G401 (cell line): ENCODE results near the gene PACRG. TPM values are rescaled to one million over a fixed set of nuclear protein-coding genes. Genes with fewer than 3 reads are reported as not detected.
A peak's percentile ranks its signal among the peaks of the same experiment; 100 is the strongest.

Experiments
- DNase-seq: peaks from one replicate; pipeline ENCODE4 v3.0.0-alpha.2; 2015; ENCODE audit warnings: low spot score
- in situ Hi-C: cut with HindIII; loops from 2 replicates; pipeline ENCODE4 v1.10.0; 2016; ENCODE audit warnings: low sequenced_read_pairs, mixed read lengths
- total RNA-seq: library from RNA; depleted of rRNA; stranded (reverse); fragments of >200 nt; shearing (Covaris generic); gene quantifications from 2 replicates; pipeline ENCODE4 v1.2.3, GENCODE V29; 2014

The PACRG gene
- total RNA-seq, 1 experiment from 2014 or later: not detected

DNA sequence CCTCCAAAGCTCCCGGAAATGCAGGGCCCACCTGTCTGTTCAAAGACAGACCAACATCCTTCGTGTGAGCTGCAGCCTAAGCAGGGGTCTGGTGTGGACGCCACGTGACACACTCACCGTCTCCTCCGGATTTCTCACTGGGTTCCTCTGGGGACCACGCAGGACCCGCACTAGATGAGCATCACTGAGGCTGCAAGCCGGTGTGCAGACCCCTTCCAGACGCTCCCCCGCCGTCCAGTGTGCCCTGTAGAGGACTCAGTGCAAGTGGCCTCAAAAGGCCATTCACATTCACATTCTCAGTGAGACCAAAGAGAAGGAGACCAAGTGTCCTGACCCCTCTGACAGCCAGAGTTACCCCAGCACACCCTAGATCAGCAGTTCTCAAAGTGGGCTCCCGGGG lies 595.5 kb downstream of the PACRG start:
- DNase-seq: no peak
- in situ Hi-C loops: no loop called here

DNA sequence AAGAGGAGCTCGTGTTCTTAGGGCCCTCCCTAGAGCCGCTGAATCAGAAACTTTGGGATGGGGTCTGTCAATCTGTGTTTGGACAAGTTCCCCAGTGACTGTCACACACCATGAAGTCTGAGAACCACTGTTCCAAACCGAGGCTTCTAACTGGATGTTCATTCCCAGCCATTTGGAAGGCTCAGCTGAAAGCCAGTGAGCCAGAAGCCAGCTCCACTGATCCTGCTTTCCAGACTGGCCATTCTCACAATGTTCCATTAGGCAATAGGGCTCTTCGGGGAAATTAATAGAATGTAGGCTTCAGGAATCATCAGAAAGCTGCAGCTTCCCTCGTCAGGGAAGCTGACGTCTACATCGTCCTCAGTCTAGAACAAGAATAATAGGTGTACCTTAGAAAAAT lies 595.9 kb downstream of the PACRG start:
- no peak for DNase-seq
- in situ Hi-C loops: no loop called here

DNA sequence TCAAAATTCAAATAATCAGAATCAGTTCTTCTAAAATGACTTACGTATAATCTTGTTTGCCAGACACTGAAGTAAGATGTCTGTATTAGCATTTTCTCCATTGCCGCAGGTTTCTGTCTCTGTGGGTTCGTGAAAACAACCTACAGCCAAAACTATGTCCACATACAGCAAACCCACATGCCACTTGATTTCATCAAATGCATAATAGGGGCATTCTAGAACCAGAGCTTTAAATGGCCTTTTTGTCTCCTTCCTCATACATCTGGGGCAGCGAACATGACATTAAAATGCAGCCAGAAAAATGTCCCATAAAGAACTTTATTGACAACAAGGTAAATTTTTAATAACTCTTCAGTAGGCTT lies 596.5 kb downstream of the PACRG start:
- in situ Hi-C loops: no loop called here
- no peak for DNase-seq

DNA sequence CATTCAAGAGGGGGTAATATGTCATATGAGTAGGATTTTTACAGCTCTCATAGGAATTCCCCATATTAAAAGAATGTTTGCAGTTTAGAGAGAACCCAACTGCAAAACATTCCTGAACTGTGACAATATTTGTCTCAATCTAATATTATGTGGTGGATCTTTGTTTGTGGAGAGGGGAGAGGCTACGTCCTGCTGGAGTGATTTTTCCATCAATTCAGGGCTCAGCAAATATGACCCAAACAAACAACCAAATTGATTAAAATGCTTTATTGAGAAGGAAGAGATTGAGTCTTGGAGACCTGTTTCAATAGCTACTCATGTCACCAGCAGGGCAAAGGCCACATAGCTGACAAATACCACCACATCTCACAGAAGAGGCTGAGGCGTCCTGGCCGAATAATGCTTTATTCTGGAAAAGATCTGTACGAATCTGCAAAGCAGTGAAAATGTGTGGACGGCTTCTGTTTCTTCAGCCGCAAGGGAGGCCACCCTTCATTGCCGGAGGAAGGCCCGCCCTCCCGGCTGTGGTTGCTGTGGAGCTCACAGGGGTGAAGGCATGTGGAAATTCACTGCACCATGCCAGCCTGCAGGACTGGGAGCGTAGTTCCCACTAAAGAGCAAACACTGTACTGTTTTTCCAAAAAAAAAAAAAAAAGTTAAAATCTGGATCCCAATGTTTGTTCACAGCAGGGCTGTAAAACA lies 597.1 kb downstream of the PACRG start:
- in situ Hi-C loops: no loop called here
- peak; percentile 27 for DNase-seq

DNA sequence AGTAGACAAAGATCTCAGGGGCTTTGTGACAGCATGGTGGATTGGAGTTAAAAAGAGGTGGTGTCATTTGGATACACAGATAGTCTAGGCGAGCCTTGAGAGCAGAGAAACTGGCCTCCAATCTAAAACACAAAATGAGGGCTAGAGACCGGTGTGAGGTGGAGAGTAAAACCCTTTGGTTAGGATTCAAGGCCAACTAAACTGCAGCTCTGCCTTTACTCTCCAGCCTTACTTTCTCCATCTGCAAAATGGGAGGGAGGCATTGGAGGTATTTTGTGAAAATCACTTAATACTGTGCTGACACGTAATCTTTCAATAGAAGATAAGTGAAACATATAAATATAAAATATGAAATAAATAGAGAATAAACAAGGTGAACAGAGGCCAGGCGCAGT lies 597.6 kb downstream of the PACRG start:
- in situ Hi-C loops: no loop called here
- no peak for DNase-seq

DNA sequence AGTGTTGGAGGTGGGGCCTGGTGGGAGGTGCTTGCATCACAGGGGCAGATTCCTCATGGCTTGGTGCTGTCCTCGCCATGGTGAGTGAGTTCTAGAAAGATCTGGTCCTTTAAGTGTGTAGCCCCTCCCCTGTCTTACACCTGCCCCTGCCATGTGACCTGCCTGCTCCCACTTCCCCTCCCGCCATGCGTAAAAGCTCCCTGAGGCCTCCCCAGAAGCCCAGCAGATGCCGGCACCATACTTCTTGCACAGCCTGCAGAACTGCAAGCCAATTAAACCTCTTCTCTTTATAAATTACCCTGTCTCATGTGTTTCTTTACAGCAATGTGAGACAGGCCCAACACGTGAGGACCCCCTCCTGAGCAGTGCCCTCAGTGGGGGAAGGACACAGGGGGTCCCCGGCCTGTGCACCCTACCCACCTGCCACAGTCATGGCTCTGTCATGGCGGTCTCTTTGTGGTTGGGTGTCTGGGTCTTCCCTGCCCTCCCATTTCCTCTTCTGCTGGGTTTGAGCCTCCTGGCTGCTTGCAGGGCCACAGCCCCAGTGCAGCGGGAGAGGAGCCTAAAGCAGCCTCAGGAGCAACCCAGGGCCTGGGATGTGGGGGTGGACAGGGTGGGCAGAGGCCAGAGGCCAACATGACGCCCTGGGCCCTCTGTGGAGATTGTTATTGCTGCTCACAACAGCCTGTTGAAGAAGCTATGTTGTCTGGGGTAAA lies 599.5 kb downstream of the PACRG start:
- DNase-seq: no peak
- in situ Hi-C loops: no loop called here

DNA sequence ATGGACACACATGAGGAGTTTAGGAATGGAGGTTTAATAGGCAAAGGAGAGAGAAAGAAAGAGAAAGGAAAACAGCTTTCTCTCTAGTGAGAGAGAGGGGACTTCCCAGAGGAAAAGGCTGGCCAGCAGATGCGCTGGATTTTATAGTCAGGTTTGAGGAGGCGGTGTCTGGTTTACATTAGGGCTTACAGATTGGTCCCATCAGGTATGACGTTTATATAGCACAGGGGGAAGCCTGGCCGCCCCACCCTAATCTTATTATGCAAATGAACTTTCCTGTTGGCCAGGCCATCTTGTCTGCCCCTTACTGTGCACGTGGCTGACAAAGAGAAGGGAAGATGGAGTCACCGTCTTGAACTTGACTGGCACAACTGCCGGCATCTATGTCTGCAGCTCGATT lies 600.1 kb downstream of the PACRG start:
- DNase-seq: no peak
- in situ Hi-C loops: no loop called here

DNA sequence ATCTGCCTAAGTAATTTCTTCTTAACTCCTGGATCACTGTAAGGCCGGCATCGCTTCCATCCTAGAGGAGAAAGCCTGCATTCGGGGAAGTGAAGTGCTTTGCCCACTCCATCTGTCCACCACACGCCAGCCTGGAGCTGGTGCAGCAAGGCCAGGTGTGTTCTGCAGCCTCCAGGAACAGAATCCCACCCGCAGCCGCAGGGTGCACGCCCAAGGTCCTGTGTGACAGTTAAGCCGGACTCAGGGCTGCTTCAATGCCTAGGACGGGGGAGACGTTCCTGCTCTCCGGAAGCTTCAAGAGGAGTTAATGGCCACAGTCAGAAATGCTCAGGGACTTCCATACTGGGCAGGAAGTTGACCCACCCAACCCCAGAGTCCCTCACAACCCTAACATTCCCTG lies 600.6 kb downstream of the PACRG start:
- no peak for DNase-seq
- in situ Hi-C loops: no loop called here

DNA sequence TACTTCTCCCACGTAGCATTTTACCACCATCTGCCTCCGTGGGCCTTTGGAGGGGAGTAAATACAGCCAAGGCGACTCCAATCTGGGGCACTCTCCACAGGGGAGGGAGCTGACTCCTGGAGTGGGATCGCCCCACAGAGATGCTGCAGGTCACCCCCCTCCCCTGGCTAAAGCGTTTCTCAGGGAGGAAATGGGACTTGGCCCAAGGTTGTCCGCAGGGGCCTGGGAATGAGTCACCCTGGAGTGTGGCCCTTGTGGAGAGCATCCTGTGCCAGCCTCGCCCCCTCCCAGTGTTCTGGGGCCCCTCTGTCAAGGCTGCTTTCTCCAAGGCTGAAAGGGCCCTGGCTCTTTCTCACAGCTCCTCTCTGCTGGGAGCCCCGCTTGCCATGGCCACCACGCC lies 602.2 kb downstream of the PACRG start:
- peak; percentile 20 for DNase-seq
- in situ Hi-C loops: no loop called here

DNA sequence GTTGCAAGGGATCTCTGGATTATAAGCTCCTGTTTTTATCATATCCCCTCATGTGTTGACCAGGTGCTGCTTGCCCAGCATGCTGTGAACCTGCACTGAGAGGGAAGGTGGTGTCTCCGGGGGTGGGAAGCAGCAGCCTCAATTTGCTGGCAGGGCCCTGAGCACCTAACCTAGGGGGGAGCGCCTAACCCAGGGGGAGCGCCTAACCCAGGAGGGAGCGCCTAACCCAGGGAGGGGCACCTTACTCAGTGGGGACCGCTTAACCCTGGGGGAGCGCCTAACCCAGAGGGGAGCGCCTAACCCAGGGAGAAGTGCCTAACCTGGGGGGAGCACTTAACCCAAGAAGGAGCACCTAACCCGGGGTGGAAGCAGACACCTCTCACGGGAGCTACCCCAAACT lies 603.5 kb downstream of the PACRG start:
- in situ Hi-C loops: no loop called here
- DNase-seq: no peak

DNA sequence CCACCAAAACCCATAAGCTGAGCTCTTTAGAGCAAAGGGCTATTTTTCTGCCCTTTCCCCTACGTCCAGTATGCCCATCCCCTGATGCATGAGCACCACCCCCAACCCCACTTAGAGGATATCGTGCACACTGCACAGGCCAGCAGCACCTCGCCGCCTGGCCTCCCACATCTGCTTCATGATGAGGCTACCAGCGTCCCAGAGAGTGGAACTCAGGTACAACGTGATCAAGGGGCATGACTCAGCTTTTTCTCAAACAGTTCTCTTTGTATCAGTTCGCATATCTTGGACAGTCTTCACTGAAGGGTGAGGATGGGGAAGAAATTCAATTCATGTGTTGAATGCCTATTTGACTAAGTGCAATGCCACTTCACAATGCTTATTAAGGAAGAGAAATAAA lies 604.8 kb downstream of the PACRG start:
- in situ Hi-C loops: no loop called here
- no peak for DNase-seq

DNA sequence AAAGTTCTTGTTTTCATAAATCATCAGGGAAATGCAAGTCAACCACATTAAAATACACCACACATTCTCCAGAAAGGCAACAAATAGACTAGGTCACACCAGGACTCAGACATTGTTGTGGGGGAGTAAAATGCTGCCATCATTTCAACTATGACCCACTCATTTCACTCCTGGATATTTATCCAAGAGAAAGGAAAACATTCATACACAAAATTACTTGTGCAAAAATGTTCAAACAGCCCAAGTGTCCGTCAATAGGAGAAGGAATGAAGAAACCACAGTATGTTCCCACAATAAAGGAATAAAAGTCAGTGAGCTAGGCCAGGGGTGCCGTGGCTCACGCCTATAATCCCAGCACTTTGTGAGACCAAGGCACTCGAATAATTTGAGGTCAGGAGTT lies 605.3 kb downstream of the PACRG start:
- no peak for DNase-seq
- in situ Hi-C loops: no loop called here

DNA sequence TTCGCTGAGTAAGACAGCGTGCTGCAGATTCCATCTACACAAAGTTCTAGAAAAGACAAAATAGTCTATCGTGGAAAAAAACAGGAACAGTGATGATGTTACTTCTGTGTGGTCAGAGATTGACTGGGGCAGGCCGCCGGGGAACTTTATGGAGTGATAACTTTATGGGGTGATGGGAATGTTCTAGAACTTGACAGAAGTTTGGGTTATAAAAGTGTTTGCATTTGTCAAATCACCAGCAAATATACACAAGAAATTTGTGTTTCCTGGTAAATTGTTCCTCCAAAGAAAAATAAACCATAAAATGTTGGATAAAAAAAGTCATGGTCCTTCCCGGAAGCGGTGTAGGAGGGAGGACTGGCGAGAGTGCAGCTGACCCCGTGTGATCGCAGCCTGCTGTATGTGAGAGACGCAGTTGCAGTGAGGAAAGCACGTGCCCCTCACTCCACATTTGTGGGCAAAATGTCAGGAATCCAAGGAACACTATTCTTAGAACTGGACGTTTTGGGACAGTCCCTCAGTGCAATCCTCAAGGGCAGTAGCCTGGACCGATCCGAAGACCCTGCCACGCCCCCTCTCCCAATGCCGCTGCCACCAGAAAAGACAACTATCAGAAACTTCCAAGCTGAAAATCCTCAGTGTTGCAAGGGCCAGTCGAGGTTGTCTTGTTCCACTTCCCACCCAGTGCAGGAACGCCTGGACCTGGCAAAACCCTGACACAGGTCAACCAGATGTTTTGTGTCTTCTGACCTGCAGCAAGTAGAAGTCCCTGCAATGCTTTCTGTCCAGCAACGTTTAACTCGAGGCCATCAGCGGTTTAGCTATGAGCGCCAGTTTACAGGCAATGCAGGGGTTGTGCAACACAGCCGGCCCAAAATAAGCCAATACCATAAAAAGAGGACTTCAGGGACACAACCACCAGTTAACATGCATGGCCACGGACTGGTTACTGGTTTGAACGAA lies 606.2 kb downstream of the PACRG start:
- in situ Hi-C loops: no loop called here

DNA sequence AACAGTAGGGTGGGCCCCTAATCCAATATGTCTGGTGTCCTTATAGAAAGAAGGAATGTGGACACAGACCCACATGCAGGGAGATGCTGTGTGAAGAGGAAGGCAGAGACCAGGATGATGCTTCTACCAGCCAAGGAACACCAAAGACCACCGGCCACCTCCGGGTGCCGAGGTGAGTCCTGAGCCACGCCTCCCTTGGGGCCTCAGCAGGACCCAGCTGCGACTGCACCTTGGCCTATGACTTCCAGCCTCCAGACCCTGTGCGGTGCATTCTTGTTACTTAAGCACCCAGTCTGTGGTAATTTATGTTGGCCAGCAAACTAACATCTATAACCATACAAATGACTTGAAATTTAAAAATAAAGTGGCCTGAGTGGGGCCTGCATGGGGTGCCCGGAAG lies 607.3 kb downstream of the PACRG start:
- in situ Hi-C loops: no loop called here
- DNase-seq: no peak

More for the DNA sequence above, 606.2 kb downstream of the PACRG start:
- DNase-seq: no peak

DNA sequence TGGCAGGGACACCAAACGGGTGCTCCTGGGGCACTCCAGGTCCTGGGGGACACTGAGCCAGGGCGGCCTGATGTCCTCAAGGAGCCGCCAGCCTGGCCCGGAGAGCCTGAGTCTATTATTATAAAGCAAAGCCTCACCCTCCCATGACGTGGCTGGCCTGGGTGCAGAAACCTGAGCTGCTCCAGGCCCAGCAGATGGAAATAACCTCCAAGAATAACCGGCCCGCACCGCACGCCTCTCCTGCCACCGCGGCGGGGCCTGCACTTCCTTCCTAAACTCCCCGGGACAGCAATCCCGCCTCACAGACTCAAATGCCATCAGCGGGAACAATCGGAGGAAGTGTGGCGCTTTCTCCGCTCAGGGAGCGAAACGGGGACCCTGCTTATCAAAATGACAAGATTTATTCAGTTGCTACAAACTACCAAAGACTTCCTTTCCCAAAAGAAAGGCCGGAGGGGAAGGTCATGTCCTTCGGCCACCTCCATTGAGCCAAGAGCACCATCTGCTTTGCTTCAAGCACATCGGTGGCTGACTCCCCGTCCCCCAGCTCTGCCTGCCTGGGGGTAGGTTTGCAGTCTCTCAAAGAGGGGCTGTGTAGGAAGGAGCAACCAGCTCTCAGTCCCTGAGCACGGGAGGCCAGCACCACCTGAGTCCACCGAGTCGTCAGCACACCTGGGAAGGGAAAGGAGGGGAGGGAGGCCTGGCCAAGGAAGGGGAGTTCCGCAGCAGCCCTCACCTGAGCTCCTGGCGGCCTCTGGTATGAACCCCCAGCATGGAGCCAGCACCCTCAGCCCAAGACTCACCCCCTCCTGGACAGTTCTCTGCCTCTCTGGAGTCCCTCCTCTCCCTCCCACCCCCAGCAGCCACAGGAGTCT lies 608.1 kb downstream of the PACRG start:
- in situ Hi-C loops: no loop called here
- no peak for DNase-seq

DNA sequence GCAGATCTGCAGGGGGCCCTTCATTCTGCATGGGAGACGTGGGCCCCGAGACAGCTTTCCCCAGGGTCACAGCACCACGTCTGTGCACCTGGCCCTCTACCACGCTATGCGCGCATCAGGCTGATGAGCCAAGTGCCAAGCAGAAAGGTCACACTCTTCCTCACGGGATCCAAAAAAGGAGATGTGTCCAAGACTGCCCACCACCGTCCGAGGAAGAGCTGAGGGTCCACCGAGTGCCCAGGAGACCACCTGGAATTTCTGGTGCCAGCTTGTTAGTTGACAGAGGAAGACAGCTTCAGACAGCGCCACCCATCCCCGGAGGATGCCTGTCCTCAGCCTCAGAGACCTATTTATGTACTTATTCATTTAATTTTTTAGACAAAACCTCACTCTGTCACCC lies 609.2 kb downstream of the PACRG start:
- no peak for DNase-seq
- in situ Hi-C loops: no loop called here

DNA sequence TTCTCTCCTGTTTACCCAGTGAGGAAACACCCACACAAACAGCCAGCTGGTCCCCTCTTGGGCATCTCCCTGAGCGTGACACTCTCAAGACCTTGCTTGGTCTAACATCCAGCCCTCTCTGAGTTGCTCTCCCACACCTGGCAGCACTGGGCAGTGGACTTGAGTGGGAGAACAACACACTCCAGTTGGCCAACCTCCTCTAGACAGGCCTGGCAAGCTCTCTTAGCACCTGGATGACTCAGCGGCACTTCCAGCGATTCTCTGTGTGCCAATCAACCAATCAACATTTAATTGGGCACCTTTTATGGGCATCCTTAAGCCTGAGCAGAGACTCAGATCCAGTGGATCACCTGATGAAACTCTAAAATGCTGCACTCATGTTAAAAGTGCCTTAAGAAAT lies 610.2 kb downstream of the PACRG start:
- in situ Hi-C loops: no loop called here
- DNase-seq: no peak

DNA sequence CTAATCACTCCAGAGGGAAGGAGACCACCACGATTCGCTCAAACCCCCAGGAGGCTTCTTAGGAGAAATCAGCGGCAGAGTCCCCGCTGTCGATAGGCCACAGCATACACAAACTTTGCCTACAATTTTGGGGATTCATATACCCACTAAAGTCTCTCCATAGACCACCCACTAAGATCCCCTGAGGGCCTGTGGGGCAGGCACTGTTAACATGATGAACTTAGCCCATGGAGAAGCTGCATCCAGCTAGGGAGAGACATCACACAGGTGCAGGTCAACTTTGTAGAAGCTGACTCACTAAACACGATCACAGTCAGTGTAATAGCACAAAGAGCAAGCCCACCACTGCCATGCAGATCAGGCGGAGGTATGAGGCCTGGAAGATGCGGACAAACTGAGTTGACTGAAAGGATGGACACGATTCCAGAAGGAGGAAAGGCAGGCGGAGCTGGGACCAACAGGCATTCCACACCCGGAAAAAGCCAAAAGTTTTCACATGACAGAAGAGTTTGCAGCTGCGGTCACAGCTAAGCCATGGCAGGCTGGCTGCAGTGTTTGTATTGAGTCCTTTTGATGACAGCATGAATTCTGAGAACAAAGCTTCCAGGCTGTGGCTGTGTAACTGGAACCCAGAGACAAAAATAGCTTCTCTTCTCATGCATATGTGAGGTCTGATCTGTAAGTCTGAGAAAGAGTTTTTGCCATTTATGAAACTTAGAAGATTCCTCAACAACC lies 611.1 kb downstream of the PACRG start:
- in situ Hi-C loops: no loop called here
- DNase-seq: no peak

DNA sequence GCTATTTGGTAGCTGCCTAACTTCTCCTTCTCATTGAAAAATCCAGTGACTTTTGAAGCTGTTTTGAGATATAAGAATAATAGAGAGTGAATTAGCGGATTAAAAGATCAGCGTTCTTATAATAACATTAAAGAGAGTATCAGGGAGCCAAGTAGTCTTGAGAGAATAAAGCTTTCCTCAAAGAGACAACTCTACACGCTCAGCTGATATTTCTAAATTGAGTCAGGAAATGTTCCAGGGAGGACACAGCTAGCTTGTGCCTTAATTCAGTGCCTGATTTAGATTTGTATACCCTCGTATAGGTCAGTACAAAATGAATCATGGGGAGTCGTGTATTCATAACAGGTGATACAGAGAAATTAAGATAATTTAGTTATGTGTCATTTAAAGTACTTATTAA lies 611.7 kb downstream of the PACRG start:
- in situ Hi-C loops: no loop called here
- DNase-seq: no peak
